DND-41 (cell line): ENCODE data around the gene SERPINB2.

Source experiments
- CTCF ChIP-seq: IDR thresholded peaks from 2 replicates; pipeline ENCODE4 v1.5.1; 2012; ENCODE audit warnings: borderline replicate concordance, low read length, moderate library complexity, mild to moderate bottlenecking; ENCODE audit not compliant: poor library complexity, severe bottlenecking; ENCODE audit errors: extremely low read depth
- EZH2 ChIP-seq: IDR thresholded peaks from 3 replicates; pipeline ENCODE4 v1.6.1; 2012; ENCODE audit warnings: borderline replicate concordance, low read depth, mild to moderate bottlenecking, moderate library complexity, low read length, inconsistent platforms; ENCODE audit not compliant: severe bottlenecking

DNA sequence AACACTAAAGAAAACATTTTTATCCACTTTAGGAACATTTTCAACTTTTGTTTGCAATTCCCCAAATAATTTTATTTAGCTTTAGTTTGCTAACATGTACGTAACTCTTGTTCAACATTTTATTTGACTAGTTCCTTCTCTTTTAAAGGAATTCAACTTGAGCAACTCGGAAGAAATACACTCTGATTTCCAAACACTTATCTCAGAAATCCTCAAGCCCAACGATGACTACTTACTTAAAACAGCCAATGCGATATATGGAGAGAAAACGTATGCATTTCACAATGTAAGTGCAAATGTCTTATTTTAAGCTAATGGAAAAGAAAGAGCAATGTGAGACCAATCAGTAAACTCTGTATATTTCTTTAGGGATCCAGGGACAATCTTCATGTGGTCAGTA lies 30.3 kb downstream of the SERPINB2 start:
- no peak for TF ChIP-seq EZH2
- TF ChIP-seq CTCF: no peak
